RWPE1 (cell line): Measurements from ENCODE around the gene MSTO1.
"Not testable (repeated sequence)": the region's sequence is repeated elsewhere in the genome, so short reads cannot be mapped to it uniquely, and the experiment has no call there.

ENCODE experiments used
- CTCF ChIA-PET: fragments of 350-600 bp; sonication (Branson Sonifier 250); formaldehyde crosslinking; extraction: SDS; loops from one replicate; lab custom pipeline; 2021; lab: Yijun Ruan, JAX
- POLR2A ChIA-PET: fragments of 400-600 bp; formaldehyde crosslinking; extraction: SDS; loops from one replicate; lab custom pipeline; 2020; ENCODE audit warnings: antibody characterized with exemption; ENCODE audit not compliant: low non-redundant PET; lab: Yijun Ruan, JAX
- DNase-seq: peaks from one replicate; pipeline ENCODE4 v3.0.0; 2012; ENCODE audit warnings: low spot score
- H3K27ac ChIP-seq: fragments of 450-650 bp; 2 replicates; pipeline ENCODE4 v1.5.1; 2017
- CTCF ChIP-seq: fragments of 450-650 bp; conservative IDR thresholded peaks from 2 replicates; pipeline ENCODE4 v1.5.1; 2017; ENCODE audit warnings: low read depth, mild to moderate bottlenecking

MSTO1 gene

GRCh38 chr1:155648207-155649147 is 38.5 kb downstream of the MSTO1 start:
- ChIA-PET CTCF (interaction anchor here (0.6 to 0.7 kb wide), 4 partner anchors 28 to 325 kb away, joined by 3 to 8 read pairs (median 4); no protein-coding TSS in a partner anchor), POLR2A (no interaction called here)
- peak; percentile 84 for TF ChIP-seq CTCF
- peak overlapping the region; percentile 63 for H3K27ac ChIP-seq
- peak; percentile 84 for DNase-seq

GRCh38 chr1:155649676-155650075 is 39.7 kb downstream of the MSTO1 start:
- no peak overlapping the region for H3K27ac ChIP-seq
- DNase-seq: no peak
- ChIA-PET CTCF (no interaction called here), POLR2A (no interaction called here)
- TF ChIP-seq CTCF: no peak

- H3K27ac ChIP-seq: peak overlapping the region; percentile 83; the same call in 1 of the 2 replicates
- ChIA-PET POLR2A (no interaction called here), CTCF (interaction anchor here (0.5 kb wide), 1 partner anchor 1030 kb away, joined by 3 read pairs; no protein-coding TSS in a partner anchor)
- no peak for TF ChIP-seq CTCF
- no peak for DNase-seq
Measured at GRCh38 chr1:155650231-155650757, 40.3 kb downstream of the MSTO1 start.

GRCh38 chr1:155651861-155652661 is 42.0 kb downstream of the MSTO1 start:
- no peak for TF ChIP-seq CTCF
- POLR2A ChIA-PET: interaction anchor here (0.6 kb wide), 1 partner anchor 459 kb away, joined by 3 read pairs; no protein-coding TSS in a partner anchor
- no peak overlapping the region for H3K27ac ChIP-seq
- CTCF ChIA-PET: interaction anchor here (0.6 to 1.2 kb wide), 2 partner anchors 11 to 90 kb away, joined by 3 to 4 read pairs; no protein-coding TSS in a partner anchor
- peak; percentile 57 for DNase-seq

DNA sequence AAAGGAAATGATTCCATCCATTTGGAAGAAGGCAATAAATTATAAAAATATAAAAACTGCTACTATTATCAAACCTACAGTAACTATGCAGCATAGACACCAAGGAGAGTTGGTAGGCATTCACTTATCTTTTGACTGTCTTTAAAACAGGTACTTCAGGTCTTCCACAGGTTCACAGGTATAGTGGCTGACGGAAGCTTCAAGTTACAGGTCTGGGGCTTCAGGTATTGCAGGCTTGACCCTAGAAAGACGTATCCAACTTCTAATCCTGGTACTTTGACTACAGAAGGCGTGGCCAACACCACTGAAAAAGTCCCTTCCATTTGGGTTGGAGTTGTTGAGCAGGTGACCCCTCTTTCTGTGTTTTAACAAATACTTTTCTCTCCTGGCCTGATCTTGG is 42.9 kb downstream of the MSTO1 start:
- no peak for TF ChIP-seq CTCF
- no peak overlapping the region for H3K27ac ChIP-seq
- CTCF ChIA-PET: interaction anchor here (1.2 kb wide), 1 partner anchor 10 kb away, joined by 3 read pairs; no protein-coding TSS in a partner anchor
- DNase-seq: no peak
- POLR2A ChIA-PET: no interaction called here

DNA sequence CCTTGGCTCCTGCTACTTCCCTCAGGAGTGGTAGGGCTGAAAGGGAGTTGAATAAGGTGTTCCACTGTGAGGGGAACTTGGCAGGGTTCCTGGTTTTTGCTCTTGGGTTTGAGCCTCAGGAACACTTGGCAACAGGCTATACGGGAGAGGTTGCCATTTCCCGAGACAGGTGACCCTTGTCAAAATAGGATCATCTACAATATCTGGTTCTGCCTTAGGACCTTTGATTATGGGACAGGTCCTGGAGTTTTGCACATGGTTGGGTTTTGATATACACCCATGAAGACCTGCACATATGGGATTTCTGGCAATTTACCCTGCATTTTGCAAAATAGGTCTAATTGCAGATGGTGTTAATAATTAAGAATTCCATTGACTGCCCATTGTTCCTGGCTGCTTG is 47.4 kb downstream of the MSTO1 start:
- TF ChIP-seq CTCF: no peak
- POLR2A ChIA-PET: no interaction called here
- no peak for DNase-seq
- H3K27ac ChIP-seq: no peak overlapping the region
- CTCF ChIA-PET: no interaction called here

DNA sequence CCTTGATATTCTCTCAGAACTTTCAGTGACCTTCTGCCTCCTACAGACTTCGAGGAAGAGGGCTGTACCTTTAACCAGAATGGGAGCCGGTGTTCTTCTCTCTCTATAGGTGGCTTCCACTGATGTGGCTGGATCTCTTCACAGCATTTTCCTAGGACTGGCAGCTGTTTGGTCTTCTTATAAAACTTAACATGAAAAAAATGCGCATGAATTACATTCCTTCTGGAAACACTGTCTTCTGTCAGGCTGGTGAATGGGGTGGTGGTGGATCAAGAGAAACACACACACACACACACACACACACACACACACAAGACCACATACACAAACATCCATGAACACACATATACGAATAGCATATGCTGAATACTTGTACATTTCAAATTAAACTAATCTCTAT is 51.2 kb downstream of the MSTO1 start:
- CTCF ChIA-PET, POLR2A ChIA-PET, DNase-seq, H3K27ac ChIP-seq: not testable (repeated sequence)
